A172 (cell line): ENCODE data around the gene B3GALT6. TPM values are rescaled to one million over a fixed set of nuclear protein-coding genes. Genes with fewer than 3 reads are reported as not detected.

Experiments
- DNase-seq: peaks from one replicate; pipeline ENCODE4 v3.0.0-alpha.2; 2015; ENCODE audit warnings: low spot score
- total RNA-seq: library from RNA; depleted of rRNA; stranded (reverse); fragments of >200 nt; shearing (Covaris generic); gene quantifications from 2 replicates; pipeline ENCODE4 v1.2.3, GENCODE V29; 2014

The B3GALT6 gene
- total RNA-seq, 1 experiment from 2014 or later, result 38.8 TPM

- DNase-seq, result peak; percentile 75
Observed at GRCh38 chr1:1231400-1232207, 433 bp upstream of the B3GALT6 start, which contains the start of gene SDF4. TSS of gene SDF4 (minus strand) at chr1:1232001. CDS start at chr1:1228772, 3,229 bp downstream.

DNA sequence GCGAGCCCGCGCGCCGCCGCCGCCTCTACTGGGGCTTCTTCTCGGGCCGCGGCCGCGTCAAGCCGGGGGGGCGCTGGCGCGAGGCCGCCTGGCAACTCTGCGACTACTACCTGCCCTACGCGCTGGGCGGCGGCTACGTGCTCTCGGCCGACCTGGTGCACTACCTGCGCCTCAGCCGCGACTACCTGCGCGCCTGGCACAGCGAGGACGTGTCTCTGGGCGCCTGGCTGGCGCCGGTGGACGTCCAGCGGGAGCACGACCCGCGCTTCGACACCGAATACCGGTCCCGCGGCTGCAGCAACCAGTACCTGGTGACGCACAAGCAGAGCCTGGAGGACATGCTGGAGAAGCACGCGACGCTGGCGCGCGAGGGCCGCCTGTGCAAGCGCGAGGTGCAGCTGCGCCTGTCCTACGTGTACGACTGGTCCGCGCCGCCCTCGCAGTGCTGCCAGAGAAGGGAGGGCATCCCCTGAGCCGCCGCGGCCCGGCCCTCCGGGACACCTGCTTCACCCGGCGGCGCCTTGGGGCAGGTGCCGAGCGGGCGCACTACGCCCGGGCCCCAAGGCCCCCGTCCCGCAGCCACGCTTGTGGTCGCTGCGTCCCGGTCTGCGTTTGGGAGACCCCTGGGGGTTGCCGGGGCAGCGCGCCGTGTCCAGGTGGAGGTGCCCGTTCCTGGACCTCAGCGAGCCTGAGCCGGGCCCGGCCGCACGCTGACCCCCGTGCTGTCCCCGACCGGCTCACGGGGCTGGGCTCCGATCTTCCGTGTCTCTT is 944 bp downstream of the B3GALT6 start:
- DNase-seq, result no peak

GRCh38 chr1:1233567-1233892 is 1.5 kb downstream of the B3GALT6 start:
- no peak for DNase-seq

DNA sequence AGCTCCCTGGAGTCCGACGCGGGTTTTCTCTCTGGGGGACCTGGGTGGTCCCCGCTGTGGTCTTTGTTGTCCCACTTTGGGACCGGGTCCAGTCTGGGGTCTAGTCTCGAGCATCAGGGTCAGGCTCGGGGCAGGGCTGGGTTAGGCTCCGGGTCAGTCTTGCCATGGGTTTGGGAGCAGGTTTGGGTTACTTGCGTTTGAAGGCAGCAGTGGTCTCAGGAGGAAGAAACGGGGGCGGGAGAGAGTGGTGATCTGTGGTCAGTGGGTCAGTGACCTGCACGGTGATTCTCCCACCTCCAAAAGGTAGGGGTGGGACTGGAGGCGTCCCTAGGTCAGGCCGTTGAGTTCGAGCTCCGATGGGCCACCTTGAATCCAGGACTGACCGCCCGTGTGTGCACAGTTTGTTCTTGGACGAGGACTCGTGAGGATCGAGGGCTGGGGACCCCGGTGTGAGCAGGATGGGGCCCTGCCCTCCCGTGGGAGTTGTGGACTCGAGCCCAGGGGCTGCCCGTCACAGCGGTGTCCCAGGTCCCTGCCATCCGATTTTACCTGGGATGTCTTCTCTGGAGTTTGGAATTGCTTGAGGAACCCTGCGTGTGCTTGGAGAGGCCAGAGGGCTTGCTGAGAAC is 2.3 kb downstream of the B3GALT6 start:
- no peak for DNase-seq

DNA sequence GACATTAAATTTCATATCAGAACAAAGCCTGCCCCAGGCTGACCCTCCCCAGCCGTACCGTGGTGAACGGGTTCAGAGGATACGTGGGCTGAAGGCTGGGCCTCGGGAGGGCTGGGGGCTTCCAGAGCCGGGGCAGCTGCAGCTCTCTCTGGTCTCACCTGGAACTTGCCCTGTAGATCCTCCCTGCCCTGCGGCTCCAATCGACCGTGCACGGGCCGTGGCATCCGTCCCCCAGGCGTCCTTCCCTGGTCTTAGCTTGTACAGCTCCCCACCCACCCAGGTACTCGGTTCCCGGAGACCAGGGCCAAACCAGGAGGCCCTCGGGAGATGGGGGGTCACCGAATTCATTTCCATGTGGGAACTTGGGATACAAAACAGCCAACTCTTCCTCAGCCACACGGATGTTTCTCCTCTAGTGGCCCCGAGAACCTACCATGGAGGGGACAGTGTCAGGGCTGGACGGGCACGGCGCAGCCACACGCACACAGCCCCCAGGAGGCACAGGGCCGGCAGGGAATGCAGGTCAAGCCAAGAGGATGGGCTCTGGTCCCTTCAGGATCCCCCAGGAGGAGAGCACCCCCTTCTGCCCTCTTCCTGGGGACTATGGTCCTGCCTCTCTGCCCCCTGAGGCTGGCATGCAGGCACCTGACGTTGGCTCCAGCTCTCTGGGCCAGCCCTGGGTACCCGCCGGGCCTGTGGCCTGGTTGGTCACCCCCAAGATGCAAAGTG is 3.1 kb downstream of the B3GALT6 start:
- no peak for DNase-seq

GRCh38 chr1:1236176-1236763 is 4.2 kb downstream of the B3GALT6 start:
- DNase-seq, result no peak

DNA sequence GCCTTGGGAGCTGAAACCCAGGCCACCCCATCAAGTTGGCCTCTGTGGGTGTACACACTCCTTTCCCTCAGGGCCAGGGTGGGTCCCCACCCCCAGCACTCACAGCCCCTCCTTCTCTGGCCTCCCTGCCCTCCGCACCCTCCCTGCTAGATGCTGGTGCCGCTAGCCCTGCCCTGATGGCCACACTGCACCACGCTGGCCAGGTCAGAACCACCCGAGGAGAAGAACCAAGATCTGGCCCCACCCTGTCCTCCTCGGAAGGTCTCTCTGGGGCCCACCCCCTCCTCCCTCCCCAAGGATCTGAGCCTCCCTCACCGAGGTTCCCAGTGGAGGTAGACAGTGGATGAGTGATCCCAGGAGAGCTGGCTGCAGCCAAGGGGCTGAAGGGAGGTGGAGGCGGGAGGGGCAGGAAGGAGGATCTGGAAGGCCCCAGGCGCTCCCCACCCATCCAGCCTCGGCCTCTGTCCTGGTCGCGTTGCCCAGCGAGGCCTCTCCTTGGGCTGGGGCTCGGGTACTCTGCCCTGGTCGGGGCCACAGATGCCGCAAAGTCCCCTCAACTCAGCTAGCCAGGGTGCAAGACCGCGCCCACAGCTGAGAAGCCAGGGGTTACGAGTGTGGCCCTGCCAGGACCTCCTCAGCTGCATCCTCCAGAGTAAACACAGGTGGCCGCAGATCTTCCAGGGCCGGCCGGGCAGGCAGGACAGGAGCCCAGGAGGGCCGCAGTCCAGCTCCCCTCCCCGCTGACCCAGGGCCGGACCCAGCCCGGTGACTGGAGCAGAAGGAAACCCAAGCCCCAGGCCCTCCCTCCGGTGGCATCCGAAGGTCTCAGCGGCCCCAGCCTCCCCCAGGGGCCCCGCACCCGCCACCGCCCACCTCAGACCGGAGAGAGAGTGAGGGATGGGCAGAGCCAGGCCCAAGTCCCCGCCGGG is 5.2 kb downstream of the B3GALT6 start:
- DNase-seq, result no peak

GRCh38 chr1:1237874-1238701 is 6.1 kb downstream of the B3GALT6 start:
- no peak for DNase-seq

- DNase-seq, result no peak
Observed at GRCh38 chr1:1238702-1239178, 6.7 kb downstream of the B3GALT6 start.

DNA sequence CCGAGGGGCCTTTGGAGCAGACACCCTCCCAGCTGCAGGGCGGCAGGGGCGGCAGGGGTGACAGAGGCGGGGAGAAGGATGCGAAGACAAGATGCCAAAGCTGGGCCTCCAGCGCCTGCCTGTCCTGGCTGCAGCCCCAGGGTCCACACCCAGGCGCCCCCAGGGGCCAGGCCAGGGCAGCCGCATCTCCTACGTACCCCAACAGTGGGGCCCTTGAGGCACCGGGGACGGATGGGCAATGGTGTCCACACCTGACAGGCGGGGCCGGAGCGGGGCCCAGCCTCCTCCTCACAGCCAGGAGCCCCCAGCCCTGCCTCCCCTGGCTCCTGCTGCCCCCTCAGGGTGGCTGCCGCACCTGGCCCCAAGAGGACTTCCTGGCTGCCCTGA is 7.2 kb downstream of the B3GALT6 start:
- no peak for DNase-seq

DNA sequence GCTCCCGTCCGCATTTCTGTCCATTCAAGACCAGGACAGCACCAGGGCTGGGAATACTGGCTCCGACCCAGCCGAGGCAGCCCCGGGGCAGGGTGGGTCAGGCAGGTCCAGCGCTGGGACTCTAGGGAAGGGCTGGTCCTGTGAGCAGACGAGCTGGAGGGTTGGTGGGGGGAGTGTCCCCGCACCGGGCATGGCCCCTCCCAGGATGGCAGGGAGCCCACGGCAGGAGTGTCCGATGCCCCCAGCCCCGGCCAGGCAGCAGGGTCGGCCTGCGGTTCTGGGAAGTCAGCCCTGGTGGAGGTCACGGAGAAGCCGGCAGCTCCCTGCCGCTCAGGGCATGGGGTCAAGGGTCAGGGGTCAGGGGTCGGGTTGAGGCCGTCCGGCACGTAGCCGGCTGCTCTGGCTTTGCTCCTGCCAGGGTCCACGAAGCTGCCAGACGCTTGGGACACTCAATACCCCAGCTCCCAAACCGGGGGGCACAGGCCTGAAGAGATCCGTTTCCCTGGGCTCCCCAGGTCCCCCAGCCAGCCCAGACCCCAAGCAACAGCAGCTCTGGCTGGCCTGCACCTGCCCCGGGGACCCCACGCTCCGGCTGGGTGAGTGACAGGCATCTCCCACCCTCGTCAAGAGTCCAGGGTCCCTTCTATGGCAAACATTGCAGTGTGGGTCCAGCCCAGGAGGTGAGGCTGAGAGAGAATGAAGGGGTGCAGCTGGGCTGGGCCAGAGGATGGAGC is 7.7 kb downstream of the B3GALT6 start:
- no peak for DNase-seq

GRCh38 chr1:1240348-1240732 is 8.3 kb downstream of the B3GALT6 start:
- no peak for DNase-seq

DNA sequence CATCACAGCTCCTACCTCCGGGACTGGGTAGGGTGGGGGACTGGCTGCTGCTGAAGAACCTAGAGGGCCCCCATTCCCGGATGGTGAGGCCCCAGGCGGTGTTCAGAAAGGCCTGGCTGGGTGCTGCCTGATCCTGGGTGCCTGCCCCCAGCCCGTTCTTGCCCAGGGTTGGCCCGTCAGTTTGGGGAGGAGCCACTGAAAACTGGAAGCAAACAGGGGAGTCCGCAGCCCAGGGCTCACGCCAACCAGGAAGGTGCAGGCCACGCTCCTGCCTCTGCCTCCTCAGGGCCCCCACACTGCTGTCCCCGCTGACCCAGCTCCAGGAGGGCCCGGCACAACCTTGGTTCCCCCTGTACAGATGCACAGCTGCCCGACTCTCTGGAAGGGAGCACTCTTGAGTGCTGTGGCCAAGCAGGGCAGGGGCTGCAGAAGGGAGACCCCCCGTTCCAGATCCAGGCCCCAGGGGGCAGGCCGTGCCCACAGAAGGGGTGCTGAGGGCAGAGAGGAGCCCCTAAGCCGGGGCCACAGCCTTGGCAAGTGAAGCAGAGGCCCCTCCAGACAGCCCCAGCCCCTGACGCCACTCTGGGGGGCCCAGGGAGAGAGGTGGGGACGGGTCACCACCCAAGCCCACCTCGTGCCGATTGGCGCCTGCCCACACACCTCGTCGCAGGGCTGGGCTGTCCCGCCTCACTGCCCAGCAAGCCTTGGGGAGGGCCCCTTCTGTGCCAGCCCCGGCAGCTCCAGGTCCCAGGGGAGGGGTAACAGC is 9.0 kb downstream of the B3GALT6 start:
- DNase-seq, result no peak

DNA sequence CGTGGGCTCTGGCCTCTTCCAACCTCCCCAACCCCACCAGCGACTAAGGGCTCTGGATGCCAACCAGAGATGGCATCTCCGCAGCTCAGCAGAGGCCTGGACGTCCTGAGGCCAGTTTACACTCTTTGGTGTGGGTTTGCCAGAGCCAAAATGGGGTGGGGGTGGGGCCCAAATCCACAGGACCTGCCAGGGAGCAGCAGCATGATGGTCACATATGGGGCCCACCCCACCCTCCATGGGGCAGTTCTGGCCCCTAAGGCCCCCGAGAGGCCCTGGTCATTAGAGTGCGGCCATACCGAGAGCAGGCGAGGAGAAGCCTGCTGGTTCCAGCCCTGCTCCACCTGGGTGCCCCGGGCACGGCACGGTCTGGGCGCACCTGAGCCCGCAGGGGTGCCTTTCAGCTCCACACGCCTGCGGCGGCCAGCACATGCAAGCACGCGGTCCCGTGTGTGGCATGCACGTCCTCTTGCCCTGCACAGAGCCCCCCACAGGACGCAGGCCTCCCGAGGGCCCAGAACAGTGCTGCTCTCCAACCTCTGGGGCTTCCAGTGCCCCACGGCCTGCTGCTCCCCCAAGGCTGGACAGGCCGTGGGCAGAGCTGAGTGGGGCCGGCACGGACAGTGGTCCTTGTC is 9.7 kb downstream of the B3GALT6 start:
- DNase-seq, result no peak

DNA sequence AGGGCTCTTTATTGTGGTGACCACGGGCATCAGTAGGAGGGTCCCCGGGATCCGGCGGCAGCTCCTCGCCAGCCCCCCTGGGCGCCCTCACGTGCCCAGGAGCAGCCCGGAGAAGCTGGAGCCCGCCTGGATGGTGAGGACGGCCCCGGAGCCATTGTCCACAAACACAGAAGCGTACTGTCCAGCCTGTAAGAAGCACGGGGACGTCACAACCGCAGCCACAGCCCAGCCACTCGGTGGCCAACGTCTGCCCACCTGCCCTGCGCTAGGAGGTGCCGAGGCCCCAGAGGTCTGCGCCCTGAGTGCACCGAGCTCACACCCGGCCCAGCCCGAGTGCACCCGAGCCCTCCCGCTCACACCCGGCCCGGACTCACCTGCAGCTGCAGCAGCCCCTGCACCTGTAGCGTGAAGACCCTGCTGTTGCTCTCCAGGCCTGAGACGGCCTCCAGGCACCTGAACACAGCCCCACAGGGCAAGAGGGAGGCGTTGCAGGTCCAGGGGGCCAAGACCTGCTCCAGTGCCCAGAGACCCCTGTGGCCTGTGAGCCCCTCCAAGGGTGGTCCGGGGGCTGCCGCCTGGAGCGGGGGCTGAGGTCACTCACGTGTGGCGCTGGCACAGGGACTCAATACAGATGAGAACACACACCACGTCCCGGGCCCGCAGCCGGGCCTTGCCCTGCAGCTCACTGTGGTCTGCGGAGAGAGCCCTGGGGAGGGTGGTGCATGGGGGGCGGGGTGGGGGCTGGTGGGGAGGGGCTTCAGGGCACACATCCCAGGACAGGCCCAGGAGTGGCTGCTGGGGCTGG is 10.6 kb downstream of the B3GALT6 start:
- DNase-seq, result no peak

DNA sequence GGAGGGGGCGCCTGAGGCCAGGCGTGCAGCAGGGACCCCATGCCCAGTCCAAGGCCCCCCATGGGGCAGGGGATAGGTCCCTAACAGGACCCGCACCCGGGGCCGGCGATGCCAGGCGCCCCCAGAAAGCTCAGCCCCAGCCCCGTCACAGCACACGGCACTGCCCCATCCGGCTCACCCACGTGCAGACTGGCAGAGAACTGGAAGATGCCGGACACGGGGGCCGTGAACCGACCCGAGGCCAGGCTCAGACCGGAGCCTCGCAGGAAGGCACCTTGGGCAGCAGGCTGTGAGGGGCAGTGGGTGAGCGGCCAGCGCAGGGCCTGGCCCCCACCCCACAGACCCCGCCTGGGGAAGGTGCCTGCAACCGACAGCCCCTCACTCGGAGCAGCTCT is 11.2 kb downstream of the B3GALT6 start:
- no peak for DNase-seq

- DNase-seq, result no peak
Observed at GRCh38 chr1:1243807-1244191, 11.8 kb downstream of the B3GALT6 start.
